HG03571 (cell line): ENCODE results near the gene XPO6.

ENCODE experiments used
- ATAC-seq: cut with Tn5 transposase; IDR thresholded peaks from one replicate; pipeline ENCODE4 v1.9.1; 2021; ENCODE audit not compliant: unreplicated experiment

The XPO6 gene

DNA sequence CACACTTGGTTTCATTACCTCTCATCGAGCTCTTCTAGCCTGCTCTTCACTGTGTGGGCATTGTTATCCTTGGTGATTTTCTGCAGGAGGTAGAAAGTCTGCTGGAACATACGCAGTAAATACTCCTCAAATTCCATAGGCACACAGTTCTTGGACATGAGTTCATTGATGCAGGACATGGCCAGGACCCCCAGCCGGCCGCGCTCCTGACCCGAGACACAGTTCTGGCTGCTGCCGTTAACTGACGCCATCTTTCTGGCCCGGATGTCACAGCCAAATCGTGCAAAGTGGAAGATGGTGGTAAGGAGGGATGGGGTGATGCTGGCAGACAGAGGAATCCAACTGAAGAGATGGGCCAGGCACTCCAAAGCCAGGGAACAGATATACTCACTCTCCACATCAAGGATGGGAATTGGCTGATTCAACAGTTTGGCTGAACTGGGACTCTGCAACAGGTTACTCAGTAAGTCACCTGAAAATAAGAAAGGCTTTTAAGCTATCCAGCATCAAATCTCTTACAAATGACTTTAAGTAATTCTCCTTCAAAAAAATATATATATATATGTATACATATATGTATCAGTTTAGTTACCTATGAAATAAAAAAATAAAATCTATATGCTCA is 55.6 kb downstream of the XPO6 start:
- no peak for ATAC-seq

DNA sequence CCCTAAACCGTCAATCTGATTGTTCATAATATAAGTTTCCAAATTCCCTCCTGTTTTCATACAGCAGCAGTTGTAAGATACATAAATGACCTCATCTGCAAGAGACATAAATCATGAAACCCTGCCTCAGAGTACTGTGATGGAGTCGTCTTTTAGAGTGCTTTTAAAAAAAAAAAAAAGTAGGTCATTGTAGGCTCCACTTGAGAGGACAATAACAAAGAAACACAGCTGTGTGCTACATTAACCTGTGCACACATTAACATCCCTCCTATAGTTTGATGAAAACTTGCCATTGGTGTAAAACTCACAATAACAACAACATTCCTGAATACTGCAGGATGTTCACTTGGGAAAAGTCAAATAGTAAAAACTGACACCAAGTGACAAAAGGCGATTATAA is 56.5 kb downstream of the XPO6 start:
- no peak for ATAC-seq

DNA sequence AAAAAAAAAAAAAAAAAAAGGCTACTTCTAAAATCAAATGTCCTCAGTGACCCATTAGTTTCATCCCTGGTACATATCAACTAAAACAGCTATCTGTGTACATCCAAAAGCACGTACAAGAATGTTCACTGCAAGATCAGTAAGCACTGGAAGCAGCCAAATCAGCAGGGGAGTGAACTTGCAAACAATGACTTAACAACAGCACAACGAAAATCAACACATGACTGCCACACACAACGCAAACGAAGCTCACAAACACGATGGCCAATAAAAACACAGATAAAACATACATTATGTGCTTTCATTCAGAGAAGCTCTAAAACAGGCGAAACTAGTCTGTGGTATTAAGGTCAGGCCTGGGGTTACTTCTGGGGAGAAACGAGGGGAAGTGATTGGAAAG is 60.6 kb downstream of the XPO6 start:
- ATAC-seq = no peak

DNA sequence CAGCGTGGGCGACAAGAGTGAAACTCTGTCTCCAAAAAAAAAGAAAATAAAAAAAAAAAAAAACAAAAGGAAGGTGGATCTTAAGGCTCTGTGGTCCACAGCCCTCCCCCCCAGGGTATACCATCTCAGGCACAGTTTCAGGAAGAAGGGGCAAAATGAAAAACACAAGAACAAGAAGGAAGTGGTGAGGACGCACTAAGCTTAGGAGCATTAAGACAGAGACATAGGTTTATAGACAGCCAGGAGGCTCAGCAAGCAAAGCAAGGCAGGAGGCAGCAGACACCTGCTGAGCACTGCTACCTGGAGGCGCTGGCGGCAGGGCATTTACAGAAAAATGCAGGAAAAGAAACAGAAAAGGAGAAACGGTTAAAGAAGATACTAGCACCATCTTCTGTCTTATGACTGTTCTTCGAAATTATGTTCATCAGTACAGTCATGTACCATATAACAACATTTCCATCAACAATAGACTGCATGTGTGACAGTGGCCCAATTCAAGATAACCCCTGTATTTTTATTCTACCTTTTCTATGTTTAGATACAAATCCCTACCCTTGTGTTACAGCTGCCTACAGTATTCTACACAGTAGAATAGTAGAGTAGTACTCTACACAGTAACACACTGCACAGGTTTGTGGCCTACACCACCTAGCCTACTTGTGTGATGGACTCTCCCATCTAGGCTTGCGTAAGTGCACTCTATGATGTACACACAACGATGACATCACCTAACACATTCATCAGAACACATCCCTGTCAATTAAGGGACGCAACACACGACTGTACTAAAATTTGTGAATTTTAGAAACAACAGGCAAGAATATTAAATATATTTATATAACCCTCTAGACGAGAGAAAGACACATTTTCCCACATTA is 62.5 kb downstream of the XPO6 start:
- no peak for ATAC-seq

DNA sequence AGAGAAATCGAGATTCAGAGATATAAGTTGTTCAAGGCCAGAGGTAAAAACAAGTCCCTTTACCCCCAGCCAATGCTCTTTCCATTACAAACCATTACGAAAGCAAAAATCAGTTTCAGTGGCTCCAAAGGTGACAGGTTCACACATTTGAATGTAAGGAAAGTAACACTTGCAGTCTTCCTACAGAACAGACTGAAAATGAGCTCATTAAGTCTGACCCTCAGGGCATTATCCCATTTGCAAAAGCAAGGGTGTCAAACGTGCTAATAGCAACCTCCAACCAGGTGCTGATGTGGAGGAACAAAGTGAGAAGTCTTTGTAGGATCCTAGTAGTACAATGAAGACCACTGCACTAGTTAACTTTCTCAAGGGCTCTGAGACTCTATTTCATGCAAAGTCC is 65.2 kb downstream of the XPO6 start:
- no peak for ATAC-seq

DNA sequence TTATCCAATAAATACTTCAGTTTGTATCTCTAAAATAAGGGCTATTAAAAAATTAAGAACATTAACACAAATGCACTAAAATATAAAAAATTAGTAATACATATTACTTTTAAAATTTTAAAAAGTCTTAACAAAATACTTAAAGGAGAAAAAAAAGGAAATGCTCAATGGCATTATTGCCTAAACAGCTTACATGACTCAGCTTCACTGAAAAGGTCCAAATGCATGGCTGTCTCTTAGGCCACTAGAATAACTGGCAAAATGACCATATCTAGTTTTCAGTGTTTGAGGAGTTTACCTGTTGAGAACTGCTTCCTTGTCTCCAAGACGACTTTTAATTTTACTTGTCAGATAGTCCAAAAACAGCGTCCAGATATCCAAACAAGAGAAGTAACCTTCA is 66.0 kb downstream of the XPO6 start:
- no peak for ATAC-seq

DNA sequence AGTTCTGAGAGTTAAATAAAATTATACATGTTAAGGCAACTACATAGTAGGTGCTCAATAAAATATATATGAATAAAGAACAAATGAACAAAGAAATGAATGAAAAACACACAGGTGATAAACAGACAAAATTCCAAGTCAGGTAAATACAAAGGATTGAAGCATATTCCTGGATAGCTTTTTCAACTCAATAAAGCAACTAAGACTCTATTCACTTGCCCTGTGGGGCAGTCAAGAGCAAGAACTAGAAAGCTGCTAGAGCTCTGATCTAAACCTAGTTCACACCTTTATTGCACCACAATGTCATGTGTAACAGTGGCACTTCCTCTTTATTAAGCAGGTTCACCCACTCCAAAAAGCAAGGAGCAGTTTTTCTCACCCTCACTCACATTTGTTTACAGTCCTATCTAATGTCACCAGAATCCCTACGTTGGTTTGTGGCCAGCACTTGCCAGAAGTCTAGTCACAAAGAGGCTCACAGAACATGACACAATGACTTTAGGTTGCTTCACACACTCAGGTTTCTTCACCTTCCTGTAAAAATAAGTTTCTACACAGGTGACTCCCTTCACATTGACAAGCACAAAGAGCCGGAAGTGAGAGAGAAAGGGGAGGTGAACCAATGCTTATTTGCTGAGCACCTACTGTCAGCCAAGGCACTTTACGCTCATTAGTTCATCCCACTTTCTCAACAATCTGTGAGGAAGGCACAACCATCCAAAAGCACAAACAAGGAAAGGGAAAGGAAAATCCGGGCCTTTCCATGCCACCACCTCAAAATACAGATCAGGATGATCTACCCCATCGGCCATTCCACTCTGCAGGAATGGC is 70.8 kb downstream of the XPO6 start:
- peak; percentile 47 for ATAC-seq

DNA sequence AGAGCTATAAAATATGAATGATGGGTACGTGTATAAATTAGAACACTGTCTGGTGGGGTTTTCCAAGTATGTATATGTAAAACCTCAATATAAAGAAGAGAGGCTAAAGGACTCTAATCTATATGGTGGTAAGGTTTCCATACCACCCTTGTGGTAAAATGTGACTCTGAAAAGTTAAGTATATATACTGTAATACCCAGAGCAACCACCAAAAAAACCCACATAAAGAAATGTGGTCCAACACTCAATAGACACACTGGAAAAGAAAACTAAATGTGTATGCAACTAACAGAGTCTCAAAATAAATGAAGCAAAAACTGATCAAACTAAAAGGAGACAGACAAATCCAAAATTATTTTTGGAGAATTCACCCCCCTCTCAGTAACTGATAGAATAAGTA is 72.2 kb downstream of the XPO6 start:
- no peak for ATAC-seq

DNA sequence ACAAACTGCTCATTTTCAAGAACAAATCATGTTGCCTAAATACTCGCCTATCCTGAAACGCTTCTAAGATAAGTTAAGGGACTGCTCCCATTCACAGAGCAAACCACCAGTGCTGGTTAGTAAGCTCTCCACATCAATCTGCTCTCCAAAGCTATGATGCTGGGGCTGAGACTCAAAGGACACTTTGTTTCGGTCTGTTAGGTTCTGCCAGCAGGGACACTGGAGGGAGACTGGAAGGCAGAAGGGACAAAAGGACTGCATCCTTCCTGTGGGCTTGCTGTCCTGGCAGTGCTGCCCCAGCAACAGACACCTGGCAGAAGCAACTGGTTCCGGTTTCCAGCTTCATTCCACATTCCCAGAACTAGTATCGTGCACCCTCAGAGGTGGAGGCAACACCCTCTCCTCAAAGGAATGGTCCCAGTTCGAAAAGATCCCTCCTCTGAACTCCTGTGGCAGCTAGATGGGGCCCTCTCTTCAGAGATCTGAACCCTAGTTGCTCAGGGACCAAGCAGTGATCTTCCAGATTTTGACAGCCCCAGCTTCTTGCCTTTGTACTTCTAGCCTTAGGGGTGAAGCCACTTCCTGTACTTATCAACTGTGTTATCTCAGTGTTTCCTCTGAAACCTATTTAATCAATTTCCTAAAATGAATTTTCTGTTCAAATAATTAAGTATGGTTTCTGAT is 74.9 kb downstream of the XPO6 start:
- no peak for ATAC-seq

DNA sequence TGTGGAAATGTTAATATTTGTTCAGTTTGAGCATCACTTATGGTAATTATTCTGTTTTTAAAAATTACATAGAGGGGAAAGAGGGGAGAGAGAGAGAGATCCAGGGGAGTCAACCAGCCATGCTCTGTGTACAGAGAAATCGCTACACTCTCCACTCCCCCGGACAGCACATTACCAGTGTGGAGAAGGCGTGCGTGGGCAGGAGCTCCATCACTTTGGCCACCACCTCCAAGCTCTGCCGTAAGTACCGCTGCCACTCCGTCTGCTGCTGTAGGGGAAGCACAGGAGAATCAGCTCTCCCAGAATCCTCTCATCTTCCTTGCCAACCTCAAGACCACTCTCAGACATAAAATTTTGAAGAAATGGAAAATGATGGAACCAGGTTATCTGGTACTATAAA is 78.1 kb downstream of the XPO6 start:
- ATAC-seq = no peak

DNA sequence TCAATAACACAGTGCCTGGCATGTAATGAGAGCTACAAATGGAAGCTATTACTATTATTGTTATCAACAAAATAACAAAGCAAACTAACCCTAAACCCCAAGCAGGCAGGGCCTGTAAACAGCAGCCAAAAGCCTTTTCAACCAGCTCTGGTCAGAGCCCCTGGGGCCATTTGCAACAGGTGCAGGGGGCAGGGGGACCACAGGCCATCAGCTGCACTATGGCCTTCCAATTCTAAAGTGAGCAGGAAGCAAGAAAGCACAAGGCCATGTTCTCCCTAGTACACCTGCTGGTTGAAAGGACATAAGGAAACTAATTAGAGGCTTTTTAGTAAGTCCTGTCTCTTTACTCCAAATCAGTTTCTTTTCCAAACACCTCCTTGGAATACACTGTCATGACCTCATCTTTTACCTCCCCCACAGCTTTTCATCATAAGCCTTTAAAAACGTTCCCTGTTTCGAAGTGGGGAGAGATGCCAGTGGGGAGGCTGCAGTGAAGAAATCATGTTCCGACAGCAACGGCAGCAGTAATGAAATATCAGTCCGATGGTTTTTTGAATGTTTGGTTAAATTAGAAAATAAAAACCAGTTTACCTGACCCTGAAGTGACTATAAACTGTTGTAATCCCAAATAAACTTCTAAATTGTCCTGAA is 79.9 kb downstream of the XPO6 start:
- no peak for ATAC-seq

DNA sequence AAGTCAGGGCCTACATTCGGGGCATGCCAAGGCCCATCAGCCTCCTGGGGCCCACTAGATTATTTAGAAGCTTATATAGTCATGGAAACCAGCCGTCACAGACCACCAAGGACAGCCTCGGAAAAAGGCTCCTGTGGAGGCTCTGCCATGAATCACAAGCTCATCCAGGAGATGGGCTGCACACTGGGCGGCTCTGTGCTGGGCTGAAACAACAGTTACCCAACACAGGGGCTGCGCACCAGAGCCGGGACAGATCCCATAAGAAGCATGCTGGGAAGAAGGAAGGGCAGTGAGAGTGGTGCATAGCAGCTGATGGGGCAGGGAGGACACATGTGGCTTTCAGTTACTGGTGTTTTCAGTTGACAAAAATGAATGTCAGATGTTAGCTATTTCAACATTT is 80.6 kb downstream of the XPO6 start:
- ATAC-seq = no peak

DNA sequence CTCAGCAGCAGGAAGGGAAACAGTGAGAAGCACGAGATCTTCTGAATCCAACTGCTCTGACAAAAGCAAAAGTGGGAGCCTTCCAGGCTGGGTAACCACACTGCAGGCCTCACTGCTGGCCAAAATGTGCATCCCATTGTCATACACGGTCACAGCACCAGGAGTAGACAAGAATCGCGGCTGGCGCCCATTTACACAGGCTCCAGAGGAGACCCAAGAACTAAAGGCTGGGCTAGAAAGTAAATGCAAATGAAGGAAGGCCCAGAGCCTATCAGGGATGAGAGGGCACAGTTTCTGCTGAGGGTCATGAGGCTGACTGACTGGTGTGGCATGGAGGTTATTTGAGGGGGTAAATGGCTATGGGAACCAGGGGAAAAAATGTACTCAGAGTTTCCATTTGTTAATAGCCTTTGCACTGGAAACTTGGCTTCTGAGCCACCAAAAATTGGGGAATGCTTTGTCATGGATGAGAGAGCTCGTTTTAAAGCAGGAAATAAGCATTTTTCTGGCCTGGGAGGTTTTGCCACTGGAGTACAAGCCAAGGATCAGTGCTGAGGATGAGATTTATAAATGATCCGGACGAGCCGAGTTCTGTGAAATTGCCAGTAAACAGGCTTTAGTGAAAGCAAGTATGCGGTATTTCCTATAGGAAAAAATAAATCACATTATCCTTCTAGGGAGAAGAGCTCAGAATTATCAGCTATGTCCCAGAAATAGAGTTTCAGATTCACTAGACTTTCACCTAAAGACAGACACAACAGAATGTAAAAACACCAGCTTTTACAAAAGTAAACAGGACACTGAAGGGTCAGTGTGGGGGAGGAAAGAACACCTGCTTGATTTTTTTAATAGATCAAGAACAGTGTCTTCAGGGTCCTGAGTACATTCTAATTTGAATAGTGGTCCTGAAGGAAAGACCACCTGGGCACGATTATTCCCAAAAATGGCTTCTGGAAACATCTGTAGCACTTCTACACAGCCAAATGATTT is 81.4 kb downstream of the XPO6 start:
- no peak for ATAC-seq

DNA sequence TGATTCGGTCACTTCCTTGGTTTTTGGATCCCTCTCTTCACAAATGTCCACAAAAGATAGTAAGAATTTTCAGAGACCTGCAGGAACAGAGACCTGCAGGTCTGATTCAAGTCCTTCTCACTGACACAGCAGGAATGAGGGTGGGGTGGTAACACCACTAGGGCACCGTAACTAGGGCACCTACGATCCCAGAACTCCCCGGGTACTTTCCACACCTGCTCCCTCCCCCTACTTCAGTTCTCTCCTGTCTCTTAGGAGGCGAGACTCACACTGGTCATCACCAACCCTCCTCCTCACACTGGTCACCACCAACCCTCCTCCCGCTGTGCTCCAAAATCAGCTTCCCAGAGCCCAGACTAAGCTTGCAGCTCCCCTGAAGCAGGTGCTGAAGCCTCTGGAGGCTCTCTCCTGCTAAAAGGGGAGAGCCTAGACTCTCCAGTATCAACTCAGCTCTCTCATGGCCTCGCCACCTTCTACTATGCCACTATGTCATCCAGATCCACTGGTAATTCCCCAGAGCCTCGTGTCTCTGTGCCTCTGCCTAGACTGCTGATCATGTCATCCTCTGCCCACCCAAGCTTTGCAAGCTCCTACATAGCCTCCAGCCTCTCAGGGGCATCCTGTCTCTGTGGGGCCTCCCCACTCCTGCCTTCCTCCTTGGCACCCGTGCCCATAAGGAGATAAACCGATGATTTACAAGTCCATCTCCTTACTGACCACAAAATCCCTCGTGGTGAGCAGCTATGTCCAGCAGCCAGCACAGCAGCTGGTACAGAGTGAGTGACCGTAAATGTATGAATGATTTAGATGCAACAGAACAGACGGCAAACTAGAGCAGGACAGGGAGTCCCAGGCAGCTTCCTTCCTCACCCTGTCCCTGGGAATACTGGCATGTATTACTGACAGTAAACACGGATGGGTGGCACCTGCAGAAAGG is 84.8 kb downstream of the XPO6 start:
- ATAC-seq = no peak

DNA sequence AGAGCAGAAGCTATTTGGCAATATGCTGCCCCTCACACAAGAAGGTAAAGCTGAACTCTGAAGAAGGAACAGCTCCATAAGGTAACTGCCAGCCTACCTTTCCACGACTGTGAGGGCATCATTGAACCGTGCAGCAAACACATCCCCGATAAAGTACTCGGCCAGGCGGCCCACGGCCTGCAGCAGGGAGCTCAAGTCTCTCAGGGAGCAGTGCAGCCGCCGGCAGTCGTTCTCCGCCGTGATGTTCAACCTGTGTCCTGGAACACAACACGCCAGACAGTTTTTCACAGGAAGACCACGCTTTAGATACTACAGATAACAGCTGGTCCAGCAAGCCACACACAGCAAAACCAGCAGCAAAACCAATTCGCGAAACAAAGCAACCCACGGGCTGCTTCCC is 86.2 kb downstream of the XPO6 start:
- no peak for ATAC-seq

DNA sequence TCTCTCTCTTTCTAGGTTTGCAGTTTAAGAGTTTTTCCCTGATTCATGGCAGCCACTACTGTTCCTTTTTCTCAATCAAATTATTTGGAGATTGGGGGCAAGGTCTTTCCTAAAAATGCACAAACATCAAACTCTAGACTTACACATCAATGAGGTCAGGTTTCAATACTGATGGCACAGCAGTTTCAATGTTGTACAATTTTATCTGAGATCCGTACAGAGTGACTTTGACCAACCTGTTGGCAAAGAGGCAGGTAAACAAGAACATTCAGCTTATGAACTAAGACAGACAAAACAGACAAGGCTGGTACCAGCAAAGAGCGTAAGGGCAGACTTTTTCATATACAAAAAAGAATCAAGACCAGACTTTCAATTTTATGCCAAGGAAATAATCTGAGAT is 90.2 kb downstream of the XPO6 start:
- ATAC-seq = no peak

DNA sequence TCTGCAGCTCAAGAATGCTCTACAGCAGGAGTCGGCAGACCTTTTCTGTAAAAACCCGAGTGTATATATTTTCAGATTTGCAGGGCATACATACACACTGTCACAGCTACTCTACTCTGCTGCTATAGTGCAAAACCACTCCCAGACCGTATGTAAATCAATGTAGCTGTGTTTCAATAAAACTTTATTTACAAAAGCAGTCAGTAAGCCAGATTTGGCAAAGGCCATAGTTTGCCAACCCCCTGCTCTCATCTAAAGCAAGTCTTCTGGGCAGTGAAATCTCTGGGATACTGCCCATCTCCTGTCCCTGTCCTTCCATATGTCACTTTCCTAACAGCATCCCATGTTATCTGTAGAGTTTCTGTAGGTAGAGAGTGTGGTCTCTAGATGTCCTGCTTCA is 91.0 kb downstream of the XPO6 start:
- no peak for ATAC-seq

DNA sequence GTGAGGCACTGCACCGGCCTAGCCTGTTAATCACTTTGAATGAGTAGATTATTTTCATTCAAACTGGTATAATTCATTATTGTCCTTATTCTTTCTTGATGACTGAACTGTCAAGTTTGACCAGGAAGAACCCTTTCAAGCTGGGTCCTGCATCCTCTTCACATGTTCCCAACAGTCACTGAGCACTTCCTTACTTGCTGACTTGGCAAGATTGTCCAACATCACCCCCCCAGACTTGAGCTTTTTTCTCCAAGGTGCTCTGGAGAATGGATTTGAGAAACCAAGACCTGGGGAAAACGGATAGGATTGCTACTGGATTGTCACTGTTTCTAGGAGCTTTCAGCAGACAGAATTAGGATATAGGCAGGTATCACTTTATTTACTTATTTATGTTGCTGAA is 93.1 kb downstream of the XPO6 start:
- no peak for ATAC-seq

DNA sequence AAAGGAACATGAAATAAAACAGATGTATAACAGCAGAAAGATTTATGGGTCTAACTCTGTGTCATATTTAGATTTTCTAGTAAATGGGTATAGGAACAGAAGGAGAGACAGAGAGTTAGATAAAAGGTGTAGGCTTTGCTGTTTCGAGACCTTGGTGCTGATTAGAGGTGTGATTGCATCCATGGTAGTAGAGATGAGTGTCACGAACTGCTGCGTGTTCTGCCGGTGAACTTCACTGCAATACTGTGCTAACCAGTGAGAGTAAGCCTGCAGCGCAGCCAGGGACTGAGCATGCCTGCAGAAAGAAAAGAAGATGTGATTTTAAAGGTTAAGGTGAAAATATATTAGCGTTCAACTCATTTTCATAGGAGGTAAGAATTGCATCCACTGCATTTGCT is 94.6 kb downstream of the XPO6 start:
- ATAC-seq = no peak
